HFFc6 (cell line): ENCODE results near the gene MAMSTR. TPM values are rescaled to one million over a fixed set of nuclear protein-coding genes. Genes with fewer than 3 reads are reported as not detected.
"Not testable (repeated sequence)": the region's sequence is repeated elsewhere in the genome, so short reads cannot be mapped to it uniquely, and the experiment has no call there.

Experiments used
- DNase-seq: peaks from one replicate; pipeline ENCODE4 v3.0.0-alpha.2; 2018
- H3K27ac Mint-ChIP-seq: 2 replicates; pipeline ENCODE4 v1.8.0; 2020; ENCODE audit warnings: mild to moderate bottlenecking, mixed read lengths
- H3K27me3 Mint-ChIP-seq: 2 replicates; pipeline ENCODE4 v1.8.0; 2021; ENCODE audit warnings: mild to moderate bottlenecking, moderate library complexity, mixed read lengths; ENCODE audit not compliant: insufficient read depth
- H3K36me3 Mint-ChIP-seq: 2 replicates; pipeline ENCODE4 v1.8.0; 2021; ENCODE audit warnings: low read depth, mixed read lengths
- H3K4me1 Mint-ChIP-seq: 2 replicates; pipeline ENCODE4 v1.8.0; 2020; ENCODE audit warnings: low read depth, mixed read lengths
- H3K4me3 Mint-ChIP-seq: 2 replicates; pipeline ENCODE4 v1.8.0; 2020; ENCODE audit warnings: mild to moderate bottlenecking, moderate library complexity, mixed read lengths
- H3K9me3 Mint-ChIP-seq: 2 replicates; pipeline ENCODE4 v1.8.0; 2020; ENCODE audit warnings: mild to moderate bottlenecking, mixed read lengths
- CTCF ChIP-seq: fragments of 200-600 bp; sonication (generic); IDR thresholded peaks from 2 replicates; pipeline ENCODE4 v1.5.0; 2021; ENCODE audit warnings: antibody characterized with exemption, mild to moderate bottlenecking
- total RNA-seq, 6 experiments: library from RNA; stranded (reverse); fragmentation: NEBNext Ultra II Directional; extraction: Animal tissue kit (Norgen Biotek cat#: 25700); gene quantifications; 2 replicates in 1 of 6; 3 replicates in 5 of 6; pipeline ENCODE4 v1.2.3, GENCODE V29; 2021

The MAMSTR gene
- total RNA-seq, 6 experiments from 2014 or later, result 2.7 to 4.5 (median 3.0) TPM

GRCh38 chr19:48702701-48703100, 16.8 kb downstream of the MAMSTR start:
- Mint-ChIP-seq H3K4me1 (peaks cover 20% of the 10 kb centered on the region), H3K4me3 (no peak overlapping the region), H3K27ac (no peak overlapping the region), H3K9me3 (no peaks in the 10 kb centered on the region), H3K36me3 (no peaks in the 10 kb centered on the region; the same call in 1 of the 2 replicates), H3K27me3 (peaks cover 4% of the 10 kb centered on the region; the same call in 1 of the 2 replicates)
- TF ChIP-seq CTCF, result no peak
- DNase-seq, result no peak

GRCh38 chr19:48698046-48698445, 21.5 kb downstream of the MAMSTR start:
- no peaks in the 10 kb centered on the region for H3K36me3 Mint-ChIP-seq
- no peak overlapping the region for H3K4me3 Mint-ChIP-seq
- DNase-seq, result peak; percentile 38

GRCh38 chr19:48696353-48697010, 23.0 kb downstream of the MAMSTR start:
- Mint-ChIP-seq H3K4me3 (peak overlapping the region; percentile 26; the same call in 1 of the 2 replicates), H3K36me3 (no peaks in the 10 kb centered on the region), H3K27me3 (peaks cover 22% of the 10 kb centered on the region), H3K4me1 (peaks cover 20% of the 10 kb centered on the region), H3K9me3 (no peaks in the 10 kb centered on the region), H3K27ac (no peak overlapping the region)
- no peak for DNase-seq
- no peak for TF ChIP-seq CTCF

More at GRCh38 chr19:48698046-48698445, 21.5 kb downstream of the MAMSTR start:
- H3K9me3 Mint-ChIP-seq, result no peaks in the 10 kb centered on the region
- H3K27ac Mint-ChIP-seq, result no peak overlapping the region
- peaks cover 20% of the 10 kb centered on the region for H3K4me1 Mint-ChIP-seq
- TF ChIP-seq CTCF, result no peak
- peaks cover 13% of the 10 kb centered on the region; the same call in 1 of the 2 replicates for H3K27me3 Mint-ChIP-seq

GRCh38 chr19:48695743-48696352, 23.7 kb downstream of the MAMSTR start, which contains the start of gene FUT2:
TSS of gene FUT2 (plus strand) at chr19:48695971. CDS start at chr19:48702957, 6,986 bp downstream.
- Mint-ChIP-seq H3K4me3 (peak within 1 kb of the TSS; percentile 26; the same call in 1 of the 2 replicates), H3K9me3 (no peaks in the 10 kb centered on the region), H3K27ac (no peak within 1 kb of the TSS), H3K27me3 (peaks cover 22% of the 10 kb centered on the region), H3K4me1 (peaks cover 20% of the 10 kb centered on the region), H3K36me3 (no peaks in the 10 kb centered on the region)
- no peak for DNase-seq
- TF ChIP-seq CTCF, result no peak

- H3K9me3 Mint-ChIP-seq, H3K4me1 Mint-ChIP-seq, H3K36me3 Mint-ChIP-seq, DNase-seq, H3K27ac Mint-ChIP-seq, H3K4me3 Mint-ChIP-seq: not testable (repeated sequence)
- H3K27me3 Mint-ChIP-seq, result peaks cover 19% of the 10 kb centered on the region
Measured at GRCh38 chr19:48693629-48694028, 25.9 kb downstream of the MAMSTR start.

GRCh38 chr19:48689449-48689848, 30.1 kb downstream of the MAMSTR start:
- H3K4me3 Mint-ChIP-seq, result no peak overlapping the region

More at GRCh38 chr19:48689449-48689848, 30.1 kb downstream of the MAMSTR start:
- H3K27ac Mint-ChIP-seq, result no peak overlapping the region
- no peak for TF ChIP-seq CTCF
- DNase-seq, result no peak
- H3K27me3 Mint-ChIP-seq, result peaks cover 21% of the 10 kb centered on the region
- H3K4me1 Mint-ChIP-seq, result no peaks in the 10 kb centered on the region
- H3K36me3 Mint-ChIP-seq, result no peaks in the 10 kb centered on the region
- no peaks in the 10 kb centered on the region for H3K9me3 Mint-ChIP-seq
